ENCODE results near the gene DSG2. TPM values are rescaled to one million over a fixed set of nuclear protein-coding genes. Genes with fewer than 3 reads are reported as not detected.

DSG2 gene
- total RNA-seq, 2 experiments from 2014 or later, result 0.11 to 0.14 TPM

DNA sequence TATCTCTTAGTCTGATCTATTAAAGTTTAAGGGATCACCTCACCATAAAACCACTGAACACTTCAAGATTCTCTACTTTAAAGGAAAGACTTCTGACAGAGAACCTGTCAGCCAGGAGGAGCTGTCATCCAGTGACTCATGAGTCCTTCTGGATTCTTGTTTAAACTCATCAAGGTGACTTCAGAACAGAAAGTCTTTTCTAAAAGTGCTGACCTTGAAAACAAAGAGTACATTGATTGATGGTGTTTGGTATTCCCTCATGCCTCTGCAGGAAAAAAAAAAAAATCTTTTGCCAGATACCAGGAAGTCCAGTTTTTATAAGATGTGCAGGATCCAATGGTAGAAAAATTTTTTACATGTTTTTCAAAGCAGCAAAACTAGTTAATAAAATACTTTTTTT lies 12.3 kb downstream of the DSG2 start:
- no peak for ATAC-seq (ENCODE audit: poor library complexity)
- intact Hi-C loops (cut with DNase I, micrococcal nuclease), result no loop called here
- Mint-ChIP-seq H3K27ac (no peak overlapping the region), H3K9me3 (no peaks in the 10 kb centered on the region), H3K4me1 (ENCODE audit: low read depth) (no peaks in the 10 kb centered on the region), H3K36me3 (ENCODE audit: low read depth) (no peaks in the 10 kb centered on the region), H3K4me3 (no peak overlapping the region), H3K27me3 (no peaks in the 10 kb centered on the region)
- TF ChIP-seq, protein P1, sequence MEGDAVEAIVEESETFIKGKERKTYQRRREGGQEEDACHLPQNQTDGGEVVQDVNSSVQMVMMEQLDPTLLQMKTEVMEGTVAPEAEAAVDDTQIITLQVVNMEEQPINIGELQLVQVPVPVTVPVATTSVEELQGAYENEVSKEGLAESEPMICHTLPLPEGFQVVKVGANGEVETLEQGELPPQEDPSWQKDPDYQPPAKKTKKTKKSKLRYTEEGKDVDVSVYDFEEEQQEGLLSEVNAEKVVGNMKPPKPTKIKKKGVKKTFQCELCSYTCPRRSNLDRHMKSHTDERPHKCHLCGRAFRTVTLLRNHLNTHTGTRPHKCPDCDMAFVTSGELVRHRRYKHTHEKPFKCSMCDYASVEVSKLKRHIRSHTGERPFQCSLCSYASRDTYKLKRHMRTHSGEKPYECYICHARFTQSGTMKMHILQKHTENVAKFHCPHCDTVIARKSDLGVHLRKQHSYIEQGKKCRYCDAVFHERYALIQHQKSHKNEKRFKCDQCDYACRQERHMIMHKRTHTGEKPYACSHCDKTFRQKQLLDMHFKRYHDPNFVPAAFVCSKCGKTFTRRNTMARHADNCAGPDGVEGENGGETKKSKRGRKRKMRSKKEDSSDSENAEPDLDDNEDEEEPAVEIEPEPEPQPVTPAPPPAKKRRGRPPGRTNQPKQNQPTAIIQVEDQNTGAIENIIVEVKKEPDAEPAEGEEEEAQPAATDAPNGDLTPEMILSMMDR (IDR thresholded peaks at IDR 0.05), result no peak
- no peaks in the 10 kb centered on the region for H3K9me3 ChIP-seq (ENCODE audit: control insufficient read depth in 1 of 2, insufficient read depth in 1 of 2, low read length in 2 of 2)
- DNase-seq, result no peak
- no peaks in the 10 kb centered on the region for H3K27me3 ChIP-seq (ENCODE audit: control insufficient read depth in 1 of 2, insufficient read depth in 2 of 2, low read length in 2 of 2)
- POLR2A ChIA-PET, result no interaction called here
- CTCF ChIA-PET, result no interaction called here
- H3K27ac ChIP-seq (ENCODE audit: low read depth in 1 of 2, low read length in 2 of 2), result no peak overlapping the region
- no peaks in the 10 kb centered on the region for H3K4me1 ChIP-seq (ENCODE audit: insufficient read depth, low read length)
- no peak overlapping the region for H3K4me3 ChIP-seq (ENCODE audit: low read length)
- H3K36me3 ChIP-seq (ENCODE audit: insufficient read depth, low read length), result no peaks in the 10 kb centered on the region

DNA sequence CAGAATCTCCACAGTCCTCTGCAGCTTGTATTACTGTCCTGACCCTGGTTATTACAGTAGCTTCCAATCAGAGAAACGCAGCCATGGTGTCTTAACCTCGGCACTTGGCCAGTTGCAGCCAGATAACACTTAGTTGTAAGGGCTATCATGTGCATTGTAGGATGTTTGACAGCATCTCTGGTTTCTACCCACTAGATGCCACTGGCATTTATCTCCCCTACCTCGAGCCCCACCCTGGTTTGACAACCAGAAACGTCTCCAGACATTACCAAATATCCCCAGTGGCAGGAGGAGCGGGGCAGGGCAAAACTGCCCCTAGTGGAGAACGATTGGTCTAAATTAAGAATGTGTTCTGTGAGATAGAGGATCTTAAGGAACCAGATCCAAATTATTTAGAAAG lies 13.1 kb downstream of the DSG2 start:
- Mint-ChIP-seq H3K9me3 (no peaks in the 10 kb centered on the region), H3K27me3 (no peaks in the 10 kb centered on the region), H3K27ac (no peak overlapping the region), H3K4me3 (no peak overlapping the region), H3K4me1 (ENCODE audit: low read depth) (no peaks in the 10 kb centered on the region), H3K36me3 (ENCODE audit: low read depth) (no peaks in the 10 kb centered on the region)
- CTCF ChIA-PET, result no interaction called here
- DNase-seq, result no peak
- TF ChIP-seq, protein P1 (IDR thresholded peaks at IDR 0.05), result no peak
- no peak for ATAC-seq (ENCODE audit: poor library complexity)
- H3K4me1 ChIP-seq (ENCODE audit: insufficient read depth, low read length), result no peaks in the 10 kb centered on the region
- no peaks in the 10 kb centered on the region for H3K27me3 ChIP-seq (ENCODE audit: control insufficient read depth in 1 of 2, insufficient read depth in 2 of 2, low read length in 2 of 2)
- POLR2A ChIA-PET, result no interaction called here
- no peaks in the 10 kb centered on the region for H3K36me3 ChIP-seq (ENCODE audit: insufficient read depth, low read length)
- no peak overlapping the region for H3K4me3 ChIP-seq (ENCODE audit: low read length)
- no peaks in the 10 kb centered on the region for H3K9me3 ChIP-seq (ENCODE audit: control insufficient read depth in 1 of 2, insufficient read depth in 1 of 2, low read length in 2 of 2)
- no peak overlapping the region for H3K27ac ChIP-seq (ENCODE audit: low read depth in 1 of 2, low read length in 2 of 2)
- intact Hi-C loops (cut with DNase I, micrococcal nuclease), result no loop called here

DNA sequence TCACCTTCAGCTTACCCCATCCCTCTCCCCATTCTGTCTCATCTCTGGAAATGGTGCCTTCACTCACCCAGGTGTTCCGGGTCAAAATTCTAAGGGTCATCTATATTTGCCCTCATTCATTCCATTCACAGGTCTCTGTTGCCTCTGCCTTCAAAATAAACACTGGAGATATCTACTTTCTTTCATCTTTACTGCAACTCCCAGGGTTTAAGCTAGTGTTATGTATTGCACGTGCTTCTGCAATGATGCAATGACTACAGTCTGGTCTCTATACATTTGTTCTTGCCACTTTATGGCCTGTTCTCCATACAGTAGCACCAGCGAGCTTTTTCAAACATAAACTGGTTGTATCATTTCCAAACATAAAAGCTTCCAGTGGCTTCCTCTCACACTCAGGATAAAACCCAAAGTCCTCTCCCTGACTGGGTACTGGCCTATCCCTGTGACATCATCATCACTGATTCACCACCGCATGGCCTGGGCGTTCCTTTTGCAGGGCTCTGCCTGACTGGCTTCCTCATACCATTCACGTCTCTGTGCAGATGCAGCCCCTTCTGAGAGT lies 14.3 kb downstream of the DSG2 start:
- Histone ChIP-seq H3K4me3 (ENCODE audit: low read length) (no peak overlapping the region), H3K27me3 (ENCODE audit: control insufficient read depth in 1 of 2, insufficient read depth in 2 of 2, low read length in 2 of 2) (no peaks in the 10 kb centered on the region), H3K27ac (ENCODE audit: low read depth in 1 of 2, low read length in 2 of 2) (no peak overlapping the region), H3K9me3 (ENCODE audit: control insufficient read depth in 1 of 2, insufficient read depth in 1 of 2, low read length in 2 of 2) (no peaks in the 10 kb centered on the region), H3K4me1 (ENCODE audit: insufficient read depth, low read length) (no peaks in the 10 kb centered on the region), H3K36me3 (ENCODE audit: insufficient read depth, low read length) (no peaks in the 10 kb centered on the region)
- CTCF ChIA-PET, result no interaction called here
- Mint-ChIP-seq H3K27ac (no peak overlapping the region), H3K9me3 (no peaks in the 10 kb centered on the region), H3K4me1 (ENCODE audit: low read depth) (no peaks in the 10 kb centered on the region), H3K4me3 (no peak overlapping the region), H3K36me3 (ENCODE audit: low read depth) (no peaks in the 10 kb centered on the region), H3K27me3 (no peaks in the 10 kb centered on the region)
- POLR2A ChIA-PET, result no interaction called here
- intact Hi-C loops (cut with DNase I, micrococcal nuclease), result no loop called here
- TF ChIP-seq, protein P1 (IDR thresholded peaks at IDR 0.05), result no peak
- ATAC-seq (ENCODE audit: poor library complexity) (no peak), DNase-seq (no peak)

All from CD4-positive, alpha-beta T cell (primary cell).